HG02678 (cell line): Measurements from ENCODE around the gene SYNE2.

Experiments used
- ATAC-seq: cut with Tn5 transposase; IDR thresholded peaks from one replicate; pipeline ENCODE4 v1.9.1; 2021; ENCODE audit warnings: mild to moderate bottlenecking, moderate library complexity; ENCODE audit not compliant: unreplicated experiment

The SYNE2 gene

DNA sequence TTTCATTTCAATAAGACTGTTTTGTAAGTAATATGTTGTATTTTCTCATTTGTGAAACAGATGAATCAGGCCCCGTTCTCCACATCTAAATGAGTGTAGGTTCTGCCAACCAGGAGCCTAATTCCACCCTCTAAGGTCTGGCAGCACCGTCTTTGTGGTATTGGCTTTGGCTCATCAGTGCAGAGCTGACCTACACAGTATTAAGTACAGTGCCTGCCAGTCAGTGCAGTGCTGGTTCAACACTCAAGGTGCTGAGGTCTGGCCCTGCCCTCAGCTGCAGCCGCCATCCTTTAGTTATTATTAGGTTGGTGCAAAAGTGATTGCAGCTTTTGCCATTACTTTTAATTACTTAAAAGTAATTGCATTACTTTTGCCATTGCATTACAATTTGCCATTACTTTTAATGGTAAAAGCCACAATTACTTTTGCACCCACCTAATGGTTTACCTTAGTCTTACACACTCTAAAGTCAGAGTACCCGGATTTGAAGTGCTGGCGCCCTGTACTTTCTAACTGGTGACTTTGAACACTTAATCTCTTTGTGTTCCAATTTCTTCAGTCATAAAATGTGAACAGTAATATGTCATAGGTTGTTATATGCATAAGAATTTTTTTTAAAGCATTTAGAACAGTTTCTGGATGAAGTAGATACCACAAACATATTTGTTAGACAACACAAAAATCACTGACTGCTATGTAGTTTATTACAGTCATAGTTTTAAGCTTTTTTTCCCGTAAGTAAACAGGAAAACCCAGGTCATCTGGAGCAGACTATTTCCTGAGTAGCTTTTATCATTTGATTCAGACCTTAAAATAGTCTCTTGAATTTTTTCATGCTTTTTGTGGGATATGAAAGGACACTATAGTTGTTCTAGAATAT is 99.5 kb downstream of the SYNE2 start:
- no peak for ATAC-seq

DNA sequence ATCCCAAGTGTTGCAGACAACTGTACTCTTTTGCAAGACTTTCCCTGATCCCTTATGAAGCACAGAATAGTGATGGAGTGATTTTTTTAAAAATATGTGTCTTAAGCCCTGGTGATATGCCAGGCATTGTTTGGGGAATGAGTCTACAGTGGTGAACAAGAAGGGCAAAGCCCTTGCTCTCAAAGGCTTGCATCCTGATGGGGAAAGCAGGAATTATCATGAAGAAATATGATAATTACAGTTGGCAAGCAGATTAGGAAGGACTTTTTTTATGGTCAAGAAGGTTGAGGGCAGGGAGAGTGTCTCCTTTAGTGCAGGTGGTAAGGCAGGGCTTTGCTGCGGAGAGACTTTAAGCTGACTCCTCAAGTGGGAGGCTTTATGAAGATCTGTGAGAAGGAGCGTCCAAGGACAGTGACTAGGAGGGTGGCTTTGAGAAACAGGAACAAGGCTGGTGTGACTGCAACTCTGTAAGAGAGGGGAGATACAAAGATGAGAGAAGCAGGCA is 100.2 kb downstream of the SYNE2 start:
- no peak for ATAC-seq

DNA sequence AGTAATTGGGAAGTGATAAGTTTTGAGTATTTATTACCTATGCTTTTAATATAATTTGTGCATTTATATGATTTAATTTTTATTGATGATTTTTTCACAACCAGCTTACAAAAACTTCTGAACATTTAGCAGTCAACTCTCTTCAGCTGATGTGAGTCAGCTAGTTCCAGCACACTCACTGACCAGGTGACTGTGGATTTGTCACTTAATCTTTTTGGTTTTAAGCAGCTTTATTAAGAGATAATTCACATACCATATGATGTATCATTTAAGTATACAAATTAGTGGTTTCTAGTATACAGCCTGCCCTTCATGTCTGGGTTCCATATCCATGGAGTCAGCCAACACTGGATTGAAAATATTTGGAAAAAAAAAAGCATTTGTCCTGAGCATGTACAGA is 103.5 kb downstream of the SYNE2 start:
- ATAC-seq, result no peak

DNA sequence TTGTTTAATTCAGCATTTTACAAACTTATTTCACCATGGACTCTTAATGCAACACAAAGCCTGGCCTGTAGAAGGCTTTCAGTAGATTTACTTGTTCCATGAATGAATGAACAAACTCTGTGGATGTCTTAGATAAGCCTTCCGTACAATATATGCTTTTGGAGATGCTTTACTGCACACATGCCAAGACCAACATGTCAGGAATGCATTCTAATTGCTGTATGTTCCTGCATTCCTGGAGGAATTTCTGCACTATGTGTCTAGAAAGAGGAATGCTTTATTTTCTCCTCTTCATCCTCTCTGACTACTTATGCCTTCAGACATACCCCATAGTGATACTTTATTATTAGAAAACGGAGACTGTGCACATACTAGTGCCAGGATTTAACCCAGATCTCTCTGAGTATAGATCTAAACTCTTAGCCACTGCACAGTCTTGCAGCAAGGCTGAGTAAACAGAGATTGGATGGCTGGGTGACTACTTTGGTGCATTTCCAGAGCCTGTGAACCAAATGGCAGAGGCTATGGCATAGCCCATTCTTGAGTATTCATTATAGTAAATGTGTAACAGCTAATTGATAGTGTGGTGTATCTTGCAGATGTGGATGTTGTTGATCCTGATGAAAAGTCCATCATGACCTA is 108.2 kb downstream of the SYNE2 start:
- ATAC-seq, result no peak

DNA sequence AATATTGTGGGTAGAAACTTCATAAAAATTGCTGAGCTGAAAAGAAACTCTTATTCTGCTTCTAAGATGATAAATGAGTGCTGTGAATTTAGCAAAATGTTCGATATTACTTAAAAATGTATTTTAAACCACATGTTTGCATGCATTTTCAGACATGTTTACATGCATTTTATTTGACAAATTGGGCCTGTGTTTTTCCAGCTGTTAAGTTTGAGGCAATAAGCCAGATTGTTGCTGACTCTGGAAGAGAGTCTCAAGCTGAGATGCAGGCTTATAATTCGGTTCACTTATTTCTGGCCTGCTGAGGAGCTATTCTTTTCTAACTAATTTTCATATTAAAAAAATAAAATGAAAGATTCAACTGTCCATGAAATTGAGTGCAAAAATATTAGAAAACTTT is 110.1 kb downstream of the SYNE2 start:
- ATAC-seq, result no peak

GRCh38 chr14:63963439-63963838 is 110.6 kb downstream of the SYNE2 start:
- ATAC-seq, result no peak

- no peak for ATAC-seq
Observed at GRCh38 chr14:63964113-63964512, 111.3 kb downstream of the SYNE2 start.

DNA sequence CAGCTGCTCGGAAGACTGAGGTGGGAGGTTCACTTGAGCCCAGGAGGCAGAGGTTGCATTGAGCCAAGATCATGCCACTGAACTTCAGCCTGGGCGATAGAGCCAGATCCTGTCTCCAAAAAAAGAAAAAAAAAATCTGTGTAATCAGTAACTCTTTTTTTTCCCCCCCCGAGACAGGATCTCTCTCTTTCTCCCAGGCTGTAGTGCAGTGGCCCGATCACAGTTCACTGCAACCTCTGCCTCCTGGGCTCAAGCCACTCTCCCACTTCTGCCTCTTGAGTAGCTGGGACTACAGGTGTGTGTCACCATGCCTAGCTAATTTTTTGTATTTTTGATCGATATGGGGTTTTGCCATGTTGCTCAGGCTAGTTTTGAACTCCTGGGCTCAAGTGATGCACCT is 113.6 kb downstream of the SYNE2 start:
- no peak for ATAC-seq

DNA sequence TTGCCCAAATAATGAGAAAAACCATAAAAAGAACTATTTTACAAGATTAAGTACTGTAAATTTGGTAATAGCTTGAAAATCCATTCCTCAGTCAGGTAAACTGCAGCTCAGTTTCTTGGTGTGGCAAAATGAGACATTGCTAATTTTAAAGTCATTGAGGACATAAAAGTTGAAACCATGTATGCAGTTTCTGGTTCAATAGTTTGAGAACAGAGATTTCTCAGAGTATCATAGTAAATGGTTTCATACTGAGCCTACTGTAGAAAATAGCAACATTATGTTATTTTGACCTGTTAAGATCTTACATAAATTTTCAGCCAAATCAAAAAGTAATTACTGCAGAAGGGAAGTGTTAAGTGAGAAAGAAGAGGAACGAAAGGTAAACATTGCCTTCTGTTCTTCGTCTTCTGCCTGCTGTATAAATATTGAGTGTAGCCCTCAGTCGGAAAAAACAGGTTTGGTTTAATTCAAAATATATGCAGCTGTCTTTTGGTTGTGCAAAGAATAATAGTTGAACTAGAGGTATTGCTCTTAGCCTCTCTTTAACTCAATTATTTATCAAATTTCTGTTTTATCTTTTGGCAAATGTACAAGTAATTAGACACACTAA is 119.6 kb downstream of the SYNE2 start:
- ATAC-seq, result no peak

DNA sequence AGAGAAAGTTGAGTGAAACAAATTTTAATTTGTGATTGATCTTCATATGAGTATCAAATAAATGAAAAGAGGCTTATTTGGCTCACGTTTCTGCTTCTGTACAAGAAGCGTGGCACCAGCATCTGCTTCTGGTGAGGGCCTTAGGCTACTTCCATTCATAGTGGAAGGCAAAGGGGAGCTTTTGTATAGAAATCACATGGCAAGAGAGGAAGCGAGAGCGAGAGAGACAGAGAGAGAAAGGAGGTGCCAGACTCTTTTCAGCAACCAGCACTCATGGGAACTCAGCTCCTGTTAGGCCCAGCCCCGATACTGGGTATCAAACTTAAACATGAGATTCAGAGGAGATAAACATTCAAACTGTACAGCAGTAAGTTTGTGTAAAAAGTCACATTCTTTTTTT is 121.4 kb downstream of the SYNE2 start:
- ATAC-seq, result no peak

GRCh38 chr14:63981569-63981968 is 128.8 kb downstream of the SYNE2 start:
- no peak for ATAC-seq

DNA sequence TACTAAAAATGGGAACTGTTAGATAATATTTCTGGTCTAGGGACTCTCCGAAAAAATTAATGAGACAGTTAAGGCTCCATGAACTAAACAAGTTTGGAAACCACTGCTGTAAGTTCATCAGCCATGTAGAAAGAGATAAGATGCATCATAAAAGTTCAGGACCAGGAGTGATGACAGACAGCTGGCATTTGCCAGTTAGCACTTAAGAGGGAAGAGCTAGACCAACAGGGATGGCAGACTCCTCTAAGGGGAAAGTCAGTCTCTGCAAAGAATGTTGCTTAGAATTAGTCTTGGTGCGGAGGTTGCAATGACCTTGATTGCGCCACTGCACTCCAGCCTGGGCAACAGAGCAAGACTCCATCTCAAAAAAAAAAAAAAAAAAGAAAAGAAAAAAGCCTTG is 129.4 kb downstream of the SYNE2 start:
- no peak for ATAC-seq

DNA sequence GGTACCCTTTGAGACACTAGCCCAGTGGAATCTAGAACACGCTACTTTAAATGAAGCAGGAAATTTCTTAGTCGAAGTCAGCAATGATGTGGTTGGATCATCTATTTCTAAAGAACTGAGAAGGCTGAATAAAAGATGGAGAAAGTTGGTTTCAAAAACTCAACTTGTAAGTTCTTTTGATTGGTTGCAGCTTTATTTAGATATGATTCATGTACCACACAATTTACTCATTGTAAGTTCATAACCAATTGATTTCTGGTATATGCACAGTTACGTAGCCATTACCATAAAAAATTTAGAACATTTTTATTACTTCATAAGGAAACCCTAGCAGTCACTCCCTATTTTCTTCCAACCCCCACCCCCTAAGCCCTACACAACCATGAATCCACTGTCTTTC is 129.8 kb downstream of the SYNE2 start:
- ATAC-seq, result no peak

DNA sequence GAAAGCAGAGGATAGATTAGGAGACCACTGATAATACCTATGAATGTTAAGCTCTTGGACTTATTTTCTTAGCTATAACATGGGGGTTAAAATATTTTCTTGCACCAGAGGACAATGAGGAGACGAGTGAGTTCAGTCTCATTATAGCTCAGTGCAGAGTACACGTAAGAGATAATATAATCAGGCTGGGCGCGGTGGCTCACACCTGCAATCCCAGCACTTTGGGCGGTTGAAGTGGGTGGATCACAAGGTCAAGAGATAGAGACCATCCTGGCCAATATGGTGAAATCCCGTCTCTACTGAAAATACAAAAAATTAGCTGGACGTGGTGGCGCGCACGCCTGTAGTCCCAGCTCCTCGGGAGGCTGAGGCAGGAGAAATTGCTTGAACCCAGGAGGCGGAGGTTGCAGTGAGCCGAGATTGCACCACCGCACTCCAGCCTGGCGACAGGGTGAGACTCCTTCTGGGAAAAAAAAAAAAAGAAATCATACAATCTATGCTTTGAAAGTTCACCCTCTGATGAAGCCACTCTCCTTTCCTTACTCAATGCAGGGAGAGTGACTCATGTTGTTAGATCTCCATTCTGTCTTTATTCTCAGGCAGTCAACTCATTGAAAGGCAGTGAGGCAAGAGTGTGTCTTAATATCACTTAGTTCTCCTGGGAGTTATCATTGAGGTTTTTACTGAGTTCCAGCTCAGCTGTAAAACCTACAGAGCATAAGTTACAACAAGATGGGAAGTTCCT is 134.2 kb downstream of the SYNE2 start:
- ATAC-seq, result no peak

DNA sequence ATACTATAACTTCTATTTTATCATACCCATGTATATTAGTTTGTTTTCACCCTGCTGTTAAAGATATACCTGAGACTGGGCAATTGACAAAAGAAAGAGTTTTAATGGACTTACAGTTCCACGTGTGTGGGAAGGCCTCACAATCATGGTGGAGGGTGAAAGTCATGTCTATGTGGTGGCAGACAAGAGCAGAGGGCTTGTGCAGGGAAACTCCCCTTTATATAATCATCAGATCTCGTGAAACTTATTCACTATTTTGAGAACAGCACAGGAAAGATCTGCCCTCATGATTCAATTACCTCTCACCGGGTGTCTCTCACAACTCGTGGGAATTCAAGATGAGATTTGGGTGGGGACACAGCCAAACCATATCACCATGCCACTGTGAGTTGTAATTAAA is 135.8 kb downstream of the SYNE2 start:
- no peak for ATAC-seq

GRCh38 chr14:63991833-63992232 is 139.0 kb downstream of the SYNE2 start:
- no peak for ATAC-seq

GRCh38 chr14:63992858-63993257 is 140.1 kb downstream of the SYNE2 start:
- ATAC-seq, result no peak

- no peak for ATAC-seq
Observed at GRCh38 chr14:63993992-63994391, 141.2 kb downstream of the SYNE2 start.

DNA sequence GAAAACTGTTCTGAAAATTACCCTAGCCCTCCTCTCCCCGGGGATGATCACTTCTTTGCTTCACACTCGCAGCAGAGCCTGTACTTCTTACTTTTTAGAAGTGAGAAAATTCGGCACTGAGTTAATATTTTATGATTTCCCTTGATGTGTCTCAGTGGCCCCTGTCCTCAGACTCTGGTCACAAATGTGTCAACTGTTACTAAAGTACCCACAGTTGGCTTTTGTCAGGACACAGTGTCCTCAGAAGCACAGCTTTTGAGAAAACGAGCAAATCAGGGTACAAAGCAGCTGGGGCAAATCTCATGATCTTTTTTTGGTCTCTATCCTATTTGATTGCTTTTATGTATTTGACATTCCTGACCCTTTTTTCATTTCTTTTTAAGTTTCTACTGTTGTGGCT is 142.5 kb downstream of the SYNE2 start:
- no peak for ATAC-seq

DNA sequence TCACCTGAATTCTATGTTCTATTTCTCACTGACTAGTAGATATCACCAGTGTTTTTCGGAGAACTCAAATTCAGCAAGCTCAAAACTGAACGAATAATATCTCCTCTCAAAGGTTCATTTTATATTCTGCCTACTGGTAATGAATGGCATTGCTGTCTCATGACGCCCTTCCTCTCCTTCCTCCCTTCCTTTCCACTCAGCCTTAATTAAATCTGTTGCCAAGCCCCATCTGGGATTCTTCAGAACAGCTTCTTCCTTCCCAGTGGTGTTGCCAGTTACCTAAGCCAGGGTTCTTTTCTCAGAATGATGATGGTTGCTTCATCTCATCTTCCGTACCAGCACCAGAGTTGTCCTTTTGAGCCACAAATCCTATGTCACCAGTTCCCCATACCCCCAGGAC is 143.2 kb downstream of the SYNE2 start:
- ATAC-seq, result no peak

- no peak for ATAC-seq
Observed at GRCh38 chr14:63996625-63997220, 143.9 kb downstream of the SYNE2 start.
